DOHH2 (cell line): ENCODE measurements around the gene OPRD1.

ENCODE experiments used
- CTCF ChIP-seq: fragments of 200-600 bp; sonication (generic); IDR thresholded peaks from one replicate; pipeline ENCODE4 v1.5.1; 2014; ENCODE audit warnings: antibody characterized with exemption, mild to moderate bottlenecking, low read depth, low read length; ENCODE audit not compliant: poor library complexity, severe bottlenecking
- EZH2phosphoT487 ChIP-seq: fragments of 200-600 bp; sonication (generic); IDR thresholded peaks from 2 replicates; pipeline ENCODE4 v1.6.1; 2017; ENCODE audit warnings: borderline replicate concordance, mild to moderate bottlenecking, antibody characterized with exemption, low read length, moderate library complexity, mixed read lengths

GRCh38 chr1:28910379-28911115 is 98.6 kb downstream of the OPRD1 start:
- no peak for TF ChIP-seq EZH2phosphoT487
- no peak for TF ChIP-seq CTCF
